Mucosa of rectum (tissue), 2 donors: ENCODE results near the gene TGM1.
"Not testable (repeated sequence)": the region's sequence is repeated elsewhere in the genome, so short reads cannot be mapped to it uniquely, and the experiment has no call there.

Source experiments
- H3K27ac ChIP-seq, 2 donors: one replicate each; pipeline ENCODE4 v1.7.0; 2013; ENCODE audit warnings: inconsistent platforms in 2 of 2, low read depth in 2 of 2, low read length in 2 of 2
- H3K27me3 ChIP-seq, 2 donors: one replicate each; pipeline ENCODE4 v1.7.0; 2013; ENCODE audit warnings: low read length in 2 of 2; ENCODE audit not compliant: control insufficient read depth in 2 of 2, insufficient read depth in 2 of 2
- H3K36me3 ChIP-seq, 2 donors: one replicate each; pipeline ENCODE4 v1.7.0; 2013; ENCODE audit warnings: low read length in 2 of 2; ENCODE audit not compliant: control insufficient read depth in 2 of 2, insufficient read depth in 2 of 2
- H3K4me1 ChIP-seq, 2 donors: one replicate each; pipeline ENCODE4 v1.7.0; 2013; ENCODE audit warnings: low read length in 2 of 2, mild to moderate bottlenecking in 1 of 2; ENCODE audit not compliant: control insufficient read depth in 2 of 2, insufficient read depth in 2 of 2
- H3K4me3 ChIP-seq, 2 donors: one replicate each; pipeline ENCODE4 v1.7.0; 2013; ENCODE audit warnings: low read length in 2 of 2
- H3K9ac ChIP-seq, 2 donors: one replicate each; pipeline ENCODE4 v1.7.0; 2013; ENCODE audit warnings: low read length in 2 of 2, low read depth in 1 of 2, mild to moderate bottlenecking in 1 of 2
- H3K9me3 ChIP-seq, 2 donors: one replicate each; pipeline ENCODE4 v1.7.0; 2013; ENCODE audit warnings: low read length in 2 of 2; ENCODE audit not compliant: control insufficient read depth in 2 of 2
- donor health status: healthy.
- donor health status: Normal muscosa, but diverticular disease.

TGM1 gene

DNA sequence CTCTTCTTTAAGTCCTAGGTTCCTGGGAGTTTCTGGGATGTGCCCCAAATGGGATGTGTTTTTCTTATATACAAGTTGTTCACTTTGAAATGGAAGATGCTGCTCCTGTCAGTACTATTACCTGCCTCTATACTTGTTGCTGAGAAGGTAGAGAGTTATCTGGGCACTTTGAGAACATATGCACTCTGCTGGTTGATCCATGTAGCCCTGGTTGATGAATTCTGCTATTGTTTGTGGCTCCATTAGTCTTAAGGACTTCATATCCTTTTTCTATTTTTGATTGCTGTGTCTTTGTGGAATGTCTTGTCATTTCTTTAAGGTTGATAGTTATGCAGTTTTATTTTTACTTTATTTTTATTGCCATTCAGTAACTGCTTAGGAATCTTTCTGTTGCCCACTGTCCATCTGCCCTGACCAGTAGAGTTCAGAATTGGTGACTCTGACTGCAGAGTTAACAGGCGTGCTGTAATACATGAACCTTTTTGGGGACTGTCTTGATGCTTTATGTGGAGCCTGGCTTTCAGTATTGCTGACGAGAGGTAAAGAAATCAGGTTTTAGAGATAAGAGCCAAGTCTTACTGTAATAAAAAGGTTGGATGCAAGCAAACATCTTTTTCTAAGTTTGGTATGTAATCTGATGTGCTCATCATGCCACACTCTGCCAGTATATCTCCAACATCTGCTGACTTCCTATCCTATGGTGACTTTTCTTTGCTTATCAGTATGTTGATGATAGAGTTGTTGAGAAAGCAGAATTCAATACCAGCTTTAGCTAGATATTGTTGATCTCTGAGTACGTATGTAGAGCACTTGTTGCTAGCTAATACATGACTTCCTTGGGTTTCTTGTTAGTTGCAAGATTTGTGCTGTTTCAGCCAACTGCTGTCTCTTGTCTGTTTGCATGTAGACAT, 28.6 kb downstream of the TGM1 start:
- H3K9ac ChIP-seq = no peak overlapping the region
- no peak overlapping the region for H3K4me3 ChIP-seq
- no peak overlapping the region for H3K27ac ChIP-seq

DNA sequence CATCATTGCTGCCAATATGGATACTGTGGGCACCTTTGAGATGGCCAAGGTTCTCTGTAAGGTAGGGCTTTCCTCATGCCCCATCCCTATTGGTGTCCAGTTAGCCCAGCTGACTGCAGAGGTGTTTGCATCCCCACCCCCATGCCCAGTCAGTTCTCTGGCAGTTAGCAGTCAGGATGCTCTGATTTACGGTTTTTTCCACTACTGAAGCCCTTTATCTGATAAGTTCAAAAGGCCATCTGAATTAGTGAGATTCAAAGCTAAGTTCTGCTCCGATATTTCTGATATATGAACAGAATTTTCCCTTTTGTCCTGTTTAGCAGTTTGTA, 29.5 kb downstream of the TGM1 start:
- H3K4me3 ChIP-seq = peak overlapping the region; percentile 98
- peak overlapping the region in 1 of 2 donors; percentile 90 for H3K27ac ChIP-seq
- H3K36me3 ChIP-seq = peaks cover 33 to 34% of the 10 kb centered on the region in 2 donors
- H3K9me3 ChIP-seq = no peaks in the 10 kb centered on the region
- H3K4me1 ChIP-seq = peaks cover 18 to 20% of the 10 kb centered on the region in 2 donors
- no peaks in the 10 kb centered on the region for H3K27me3 ChIP-seq
- H3K9ac ChIP-seq = no peak overlapping the region

More for the DNA sequence above, 28.6 kb downstream of the TGM1 start:
- H3K27me3 ChIP-seq = no peaks in the 10 kb centered on the region
- H3K36me3 ChIP-seq = peaks cover 36 to 42% of the 10 kb centered on the region in 2 donors
- H3K4me1 ChIP-seq = peaks cover 18 to 22% of the 10 kb centered on the region in 2 donors
- no peaks in the 10 kb centered on the region for H3K9me3 ChIP-seq

DNA sequence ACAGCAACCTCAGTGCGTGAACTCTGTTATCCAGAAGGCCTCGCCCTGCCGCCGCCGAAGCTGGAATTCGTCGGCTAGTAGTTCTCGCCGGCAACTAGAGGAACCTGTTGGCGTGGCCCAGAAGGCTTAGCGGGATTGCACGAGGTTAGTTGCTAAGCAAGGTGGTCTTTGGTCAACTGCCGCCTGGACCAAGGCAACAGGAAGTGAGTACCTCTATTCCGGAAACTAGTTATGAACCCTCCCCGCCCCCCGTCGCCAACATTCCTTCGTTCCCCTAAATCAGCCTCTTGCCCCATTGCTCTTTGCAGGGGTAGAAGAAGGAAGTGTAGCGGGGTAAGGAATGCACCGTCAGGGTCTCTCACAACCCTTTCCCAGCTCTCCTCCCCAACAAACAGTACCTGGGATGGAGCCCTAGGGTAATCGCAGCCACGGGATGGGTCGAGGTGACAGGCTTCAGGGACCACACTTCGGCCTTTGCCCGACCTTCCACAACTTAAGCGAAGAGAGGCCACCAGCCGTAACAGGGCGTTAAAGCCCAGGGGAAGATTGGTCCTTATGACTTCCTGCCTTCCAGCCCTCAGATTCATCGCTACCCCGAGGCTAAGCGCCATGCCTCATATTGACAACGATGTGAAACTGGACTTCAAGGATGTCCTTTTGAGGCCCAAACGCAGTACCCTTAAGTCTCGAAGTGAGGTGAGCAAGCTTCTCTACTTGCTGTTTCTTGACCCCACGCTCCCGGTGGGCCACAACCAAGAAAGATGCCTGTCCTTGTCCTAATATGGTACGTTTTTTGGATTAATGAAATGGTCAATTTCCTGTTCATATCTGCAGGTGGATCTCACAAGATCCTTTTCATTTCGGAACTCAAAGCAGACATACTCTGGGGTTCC, 30.1 kb downstream of the TGM1 start, which contains the start of gene GMPR2:
Gene GMPR2 (plus strand): TSS at position 285 of the 893 bp plus-strand sequence. CDS start 325 bp downstream, at position 610.
- Histone ChIP-seq H3K27me3 (no peaks in the 10 kb centered on the region), H3K27ac (peak within 1 kb of the TSS; percentile 90 to 93), H3K4me3 (peak within 1 kb of the TSS; percentile 98), H3K9me3 (no peaks in the 10 kb centered on the region), H3K36me3 (peaks cover 27 to 32% of the 10 kb centered on the region in 2 donors), H3K9ac (peak within 1 kb of the TSS; percentile 59 to 96), H3K4me1 (peaks cover 18 to 19% of the 10 kb centered on the region in 2 donors)

- peak within 1 kb of the TSS; percentile 98 for H3K4me3 ChIP-seq
- H3K4me1 ChIP-seq = peaks cover 18 to 19% of the 10 kb centered on the region in 2 donors
- H3K27me3 ChIP-seq = no peaks in the 10 kb centered on the region
- peak within 1 kb of the TSS; percentile 59 to 96 for H3K9ac ChIP-seq
- H3K27ac ChIP-seq = peak within 1 kb of the TSS; percentile 90 to 93
- peaks cover 20 to 28% of the 10 kb centered on the region in 2 donors for H3K36me3 ChIP-seq
- no peaks in the 10 kb centered on the region for H3K9me3 ChIP-seq
Measured at GRCh38 chr14:24232121-24232644, 30.8 kb downstream of the TGM1 start, which contains the start of gene NEDD8. Gene NEDD8 (minus strand): TSS chr14:24232367. CDS start chr14:24232267, 100 bp downstream.

DNA sequence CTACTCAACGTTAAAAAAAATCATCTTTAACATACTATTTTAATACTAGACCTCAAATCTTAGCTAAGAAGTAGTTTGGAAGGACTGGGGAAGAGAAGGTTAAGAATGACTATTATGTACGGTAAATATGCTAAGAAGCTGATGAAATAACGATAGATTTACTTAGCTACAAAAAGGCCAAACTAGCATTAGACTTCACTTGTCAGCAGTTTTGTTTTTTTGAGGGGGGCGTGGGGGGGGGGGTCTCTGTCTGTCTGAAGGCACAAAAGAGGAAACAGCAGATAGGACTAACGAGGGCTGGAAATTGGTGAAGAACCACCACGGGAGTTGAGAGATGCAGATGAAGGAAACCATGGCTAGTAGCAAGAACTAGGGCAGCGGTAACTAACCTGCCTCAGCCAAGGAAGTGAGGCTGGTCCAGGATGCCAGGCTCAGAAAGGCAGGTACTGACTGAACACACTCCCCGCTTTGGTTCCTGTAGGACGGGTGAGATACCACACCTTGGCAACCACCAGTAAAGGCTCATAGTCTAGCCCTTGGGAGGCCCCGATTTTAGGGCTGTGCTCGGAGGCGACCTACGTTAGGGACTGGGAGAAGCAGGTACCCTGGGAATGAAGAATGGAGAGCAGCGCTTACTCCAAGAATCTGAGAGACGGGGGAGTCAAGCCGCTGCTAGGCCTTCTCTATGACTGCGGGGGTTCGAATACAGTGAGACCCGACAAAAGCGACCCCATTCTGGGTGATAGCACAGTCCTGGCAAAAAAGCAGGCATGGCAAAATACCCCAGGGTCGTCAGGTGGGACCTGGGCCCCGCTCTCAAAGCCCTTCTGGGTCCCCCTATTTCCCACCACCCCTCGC, 31.5 kb downstream of the TGM1 start:
- Histone ChIP-seq H3K36me3 (peaks cover 14 to 24% of the 10 kb centered on the region in 2 donors), H3K4me3 (peak overlapping the region; percentile 98), H3K27me3 (no peaks in the 10 kb centered on the region), H3K4me1 (peaks cover 18 to 19% of the 10 kb centered on the region in 2 donors), H3K9me3 (no peaks in the 10 kb centered on the region), H3K27ac (peak overlapping the region; percentile 90 to 93), H3K9ac (peak overlapping the region; percentile 59 to 96)

DNA sequence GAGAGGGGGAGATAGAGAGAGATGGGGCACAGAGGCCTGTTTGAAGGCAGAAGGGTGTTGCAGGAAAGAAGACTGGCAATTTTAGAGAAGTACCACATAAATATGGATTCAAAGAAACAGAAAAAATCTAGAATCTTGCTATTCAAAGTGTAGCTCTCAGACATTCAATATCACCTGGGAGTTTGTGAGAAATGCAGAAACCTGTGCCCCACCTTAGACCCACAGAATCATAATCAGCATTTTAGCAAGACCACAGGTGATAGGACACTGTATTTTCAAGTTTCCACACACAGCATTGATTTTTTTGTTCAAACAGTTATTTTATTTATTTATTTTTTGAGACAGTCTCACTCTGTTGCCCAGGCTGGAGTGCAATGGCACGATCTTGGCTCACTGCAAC, 34.1 kb downstream of the TGM1 start:
- no peak overlapping the region for H3K9ac ChIP-seq
- H3K9me3 ChIP-seq = no peaks in the 10 kb centered on the region
- no peak overlapping the region for H3K27ac ChIP-seq
- H3K4me3 ChIP-seq = no peak overlapping the region
- peaks cover 0 to 10% of the 10 kb centered on the region in 2 donors for H3K36me3 ChIP-seq
- H3K4me1 ChIP-seq = peaks cover 16 to 19% of the 10 kb centered on the region in 2 donors
- no peaks in the 10 kb centered on the region for H3K27me3 ChIP-seq

DNA sequence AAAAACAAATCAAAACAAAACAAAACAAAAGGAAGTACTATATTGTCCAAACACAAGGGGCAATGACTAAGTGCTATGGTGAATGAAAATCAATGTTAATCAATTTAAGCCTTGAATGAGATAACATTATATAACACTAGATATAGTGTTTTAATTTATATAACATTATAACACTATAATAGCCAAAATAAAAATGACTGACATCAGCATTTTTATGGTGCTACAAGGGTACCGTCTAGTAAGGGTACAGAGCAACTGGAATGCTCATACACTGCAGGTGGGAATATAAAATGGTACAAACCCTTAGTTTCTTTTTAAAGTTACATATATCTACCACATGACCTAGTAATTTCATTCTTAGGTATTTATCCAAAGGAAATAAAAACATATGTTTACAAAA, 36.5 kb downstream of the TGM1 start:
- Histone ChIP-seq H3K27ac (no peak overlapping the region), H3K27me3 (no peaks in the 10 kb centered on the region), H3K9ac (no peak overlapping the region), H3K9me3 (no peaks in the 10 kb centered on the region), H3K4me3 (no peak overlapping the region), H3K4me1 (peaks cover 4 to 7% of the 10 kb centered on the region in 2 donors), H3K36me3 (peaks cover 0 to 10% of the 10 kb centered on the region in 2 donors)

GRCh38 chr14:24224618-24225071, 38.3 kb downstream of the TGM1 start:
- H3K36me3 ChIP-seq = peaks cover 0 to 10% of the 10 kb centered on the region in 2 donors
- no peaks in the 10 kb centered on the region for H3K9me3 ChIP-seq
- no peak overlapping the region for H3K4me3 ChIP-seq
- no peak overlapping the region for H3K9ac ChIP-seq
- H3K27me3 ChIP-seq = no peaks in the 10 kb centered on the region
- no peaks in the 10 kb centered on the region for H3K4me1 ChIP-seq
- no peak overlapping the region for H3K27ac ChIP-seq

DNA sequence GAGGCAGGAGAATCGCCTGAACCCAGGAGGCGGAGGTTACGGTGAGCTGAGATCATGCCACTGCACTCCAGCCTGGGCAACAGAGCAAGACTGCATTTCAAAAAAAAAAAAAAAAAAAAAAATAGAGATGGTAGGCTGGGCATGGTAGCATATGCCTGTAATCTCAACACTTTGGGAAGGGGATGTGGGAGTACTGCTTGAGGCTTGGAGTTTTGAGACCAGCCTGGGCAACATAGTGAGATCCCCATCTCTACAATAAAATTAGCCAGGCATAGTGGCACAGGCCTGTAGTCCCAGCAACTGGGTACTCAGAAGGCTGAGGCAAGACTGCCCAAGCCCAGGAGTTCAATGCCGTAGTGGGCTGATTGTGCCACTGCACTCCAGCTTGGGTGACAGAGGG, 40.0 kb downstream of the TGM1 start:
- not testable (repeated sequence) for H3K27ac ChIP-seq, H3K4me3 ChIP-seq, H3K4me1 ChIP-seq, H3K27me3 ChIP-seq, H3K9ac ChIP-seq, H3K9me3 ChIP-seq
- peaks cover 3 to 11% of the 10 kb centered on the region in 2 donors for H3K36me3 ChIP-seq
